Omental fat pad (tissue), 4 donors: Measurements from ENCODE around the gene OPCML. TPM values are rescaled to one million over a fixed set of nuclear protein-coding genes. Genes with fewer than 3 reads are reported as not detected.

ENCODE experiments used
- ATAC-seq: fragments of 150-250 bp; one replicate; pipeline ENCODE4 v1.9.1; 2016; ENCODE audit warnings: mild to moderate bottlenecking, moderate library complexity; ENCODE audit not compliant: low FRiP score
- DNase-seq: peaks from one replicate; pipeline ENCODE4 v3.0.0-alpha.2; 2019; ENCODE audit warnings: low spot score
- CTCF ChIP-seq, 3 donors: fragments of 450-650 bp; IDR thresholded peaks; one replicate each; pipeline ENCODE4 v1.5.1; 2016 to 2017; ENCODE audit warnings: antibody characterized with exemption in 3 of 3, mild to moderate bottlenecking in 3 of 3, moderate library complexity in 2 of 3
- total RNA-seq, 4 donors: library from RNA; depleted of rRNA; stranded (reverse); fragments of >200 nt; gene quantifications; one replicate each; pipeline ENCODE4 v1.1.0, GENCODE V29; 2016

Gene OPCML
- total RNA-seq, 4 donors from 2014 or later = 0.32 TPM; not detected in 3

- TF ChIP-seq CTCF (IDR thresholded peaks at IDR 0.05) = peak in 1 of 3 donors; percentile 23
- no peak for DNase-seq
- peak; percentile 68 for ATAC-seq
These were observed 368.6 kb downstream of the OPCML start for GRCh38 chr11:133163463-133164419.

- ATAC-seq = no peak
- no peak for DNase-seq
- TF ChIP-seq CTCF (IDR thresholded peaks at IDR 0.05) = no peak
These were observed 370.1 kb downstream of the OPCML start for GRCh38 chr11:133162227-133162626.

- TF ChIP-seq CTCF (IDR thresholded peaks at IDR 0.05) = no peak
- DNase-seq = no peak
- no peak for ATAC-seq
These were observed 371.5 kb downstream of the OPCML start for GRCh38 chr11:133160754-133161153.

- no peak for TF ChIP-seq CTCF (IDR thresholded peaks at IDR 0.05)
- ATAC-seq (no peak), DNase-seq (no peak)
These were observed 375.1 kb downstream of the OPCML start for GRCh38 chr11:133156986-133157745.

- ATAC-seq (no peak), DNase-seq (no peak)
- no peak for TF ChIP-seq CTCF (IDR thresholded peaks at IDR 0.05)
These were observed 377.5 kb downstream of the OPCML start for GRCh38 chr11:133154781-133155180.

GRCh38 chr11:133154076-133154475 lies 378.2 kb downstream of the OPCML start:
- ATAC-seq (no peak), DNase-seq (no peak)
- no peak for TF ChIP-seq CTCF (IDR thresholded peaks at IDR 0.05)
